Measurements from ENCODE around the gene NMT1. TPM values are rescaled to one million over a fixed set of nuclear protein-coding genes. Genes with fewer than 3 reads are reported as not detected.

NMT1 gene
- total and polyA plus RNA-seq, 2 of the 13 experiments (the other 11 are each of a cell fraction or from before 2014, with no cell fraction given) = 75.7 to 142 TPM

DNA sequence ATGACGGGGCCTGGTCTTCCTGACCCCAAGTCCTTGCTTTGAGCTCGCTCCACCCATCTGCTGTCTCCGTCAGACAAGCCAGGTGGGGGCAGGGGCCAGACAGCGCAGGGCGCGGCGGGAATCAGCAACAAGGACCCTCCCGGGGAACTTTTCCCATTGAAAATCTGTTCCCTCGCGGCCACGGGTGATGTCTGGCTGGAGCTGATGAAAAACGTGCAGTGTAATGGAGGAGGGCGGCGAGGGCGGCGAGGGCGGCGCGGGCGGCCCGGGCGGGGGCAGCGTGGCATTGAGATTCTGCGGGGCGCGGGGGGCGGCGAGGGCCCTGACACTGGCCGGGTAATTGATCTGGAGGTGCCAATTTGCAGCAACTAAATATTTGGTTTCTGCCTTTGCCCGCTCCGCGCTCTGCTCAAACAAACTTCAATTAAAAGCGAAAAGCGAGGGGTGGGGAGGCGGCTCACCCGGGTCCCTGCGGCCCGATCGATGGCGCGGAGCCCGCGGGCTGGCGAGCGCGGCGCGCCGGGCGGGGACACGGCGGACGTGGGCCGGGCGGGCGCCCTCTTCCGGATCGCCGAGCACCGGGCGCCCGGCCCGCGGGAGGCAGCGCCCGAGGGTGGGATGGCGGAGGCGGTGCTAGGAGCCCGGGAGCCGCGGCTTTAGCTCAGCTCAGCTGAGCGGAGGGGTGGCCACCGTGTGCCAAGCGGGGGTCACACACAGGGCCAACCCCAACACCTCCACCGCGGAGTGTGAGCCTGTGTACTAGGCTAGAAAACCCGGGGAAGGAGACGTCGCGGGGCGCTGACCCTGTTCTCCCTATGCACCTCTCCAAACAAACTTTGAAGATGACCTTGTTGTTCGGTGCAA, 42.0 kb upstream of the NMT1 start (continued):
- TF ChIP-seq, protein P1, sequence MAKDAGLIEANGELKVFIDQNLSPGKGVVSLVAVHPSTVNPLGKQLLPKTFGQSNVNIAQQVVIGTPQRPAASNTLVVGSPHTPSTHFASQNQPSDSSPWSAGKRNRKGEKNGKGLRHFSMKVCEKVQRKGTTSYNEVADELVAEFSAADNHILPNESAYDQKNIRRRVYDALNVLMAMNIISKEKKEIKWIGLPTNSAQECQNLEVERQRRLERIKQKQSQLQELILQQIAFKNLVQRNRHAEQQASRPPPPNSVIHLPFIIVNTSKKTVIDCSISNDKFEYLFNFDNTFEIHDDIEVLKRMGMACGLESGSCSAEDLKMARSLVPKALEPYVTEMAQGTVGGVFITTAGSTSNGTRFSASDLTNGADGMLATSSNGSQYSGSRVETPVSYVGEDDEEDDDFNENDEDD (CRISPR knock-in tag; IDR thresholded peaks at IDR 0.05; ENCODE audit: borderline replicate concordance) = 0 out of 2 replicates have a peak, but pooled peaks have one; percentile 20
- TF ChIP-seq ZNF891 (CRISPR knock-in tag; IDR thresholded peaks at IDR 0.05) (0 out of 2 replicates have a peak, but pooled peaks have one; percentile 16), ZNF747 (CRISPR knock-in tag; IDR thresholded peaks at IDR 0.05; ENCODE audit: borderline replicate concordance) (no peak), NFIB (CRISPR knock-in tag; IDR thresholded peaks at IDR 0.05; ENCODE audit: borderline replicate concordance) (no peak), ZNF296 (CRISPR knock-in tag; conservative IDR thresholded peaks at IDR 0.05) (no peak), ZNF292 (CRISPR knock-in tag; IDR thresholded peaks at IDR 0.05; ENCODE audit: borderline replicate concordance, low read depth) (0 out of 2 replicates have a peak, but pooled peaks have one; percentile 24), ZBTB42 (CRISPR knock-in tag; IDR thresholded peaks at IDR 0.05) (no peak), KDM5B (CRISPR knock-in tag; IDR thresholded peaks at IDR 0.05; ENCODE audit: borderline replicate concordance) (peak; percentile 68), RBFOX2 (IDR thresholded peaks at IDR 0.05; ENCODE audit: low read depth, low read length) (peak; percentile 34; the same call in 1 of the 2 replicates), TCF7 (IDR thresholded peaks at IDR 0.05; ENCODE audit: low read depth) (no peak), MTF2 (CRISPR knock-in tag; IDR thresholded peaks at IDR 0.05; ENCODE audit: borderline replicate concordance) (peak; percentile 93; the same call in 1 of the 2 replicates), SNAPC2 (CRISPR knock-in tag; IDR thresholded peaks at IDR 0.05) (no peak)
- TF ChIP-seq, protein P2, sequence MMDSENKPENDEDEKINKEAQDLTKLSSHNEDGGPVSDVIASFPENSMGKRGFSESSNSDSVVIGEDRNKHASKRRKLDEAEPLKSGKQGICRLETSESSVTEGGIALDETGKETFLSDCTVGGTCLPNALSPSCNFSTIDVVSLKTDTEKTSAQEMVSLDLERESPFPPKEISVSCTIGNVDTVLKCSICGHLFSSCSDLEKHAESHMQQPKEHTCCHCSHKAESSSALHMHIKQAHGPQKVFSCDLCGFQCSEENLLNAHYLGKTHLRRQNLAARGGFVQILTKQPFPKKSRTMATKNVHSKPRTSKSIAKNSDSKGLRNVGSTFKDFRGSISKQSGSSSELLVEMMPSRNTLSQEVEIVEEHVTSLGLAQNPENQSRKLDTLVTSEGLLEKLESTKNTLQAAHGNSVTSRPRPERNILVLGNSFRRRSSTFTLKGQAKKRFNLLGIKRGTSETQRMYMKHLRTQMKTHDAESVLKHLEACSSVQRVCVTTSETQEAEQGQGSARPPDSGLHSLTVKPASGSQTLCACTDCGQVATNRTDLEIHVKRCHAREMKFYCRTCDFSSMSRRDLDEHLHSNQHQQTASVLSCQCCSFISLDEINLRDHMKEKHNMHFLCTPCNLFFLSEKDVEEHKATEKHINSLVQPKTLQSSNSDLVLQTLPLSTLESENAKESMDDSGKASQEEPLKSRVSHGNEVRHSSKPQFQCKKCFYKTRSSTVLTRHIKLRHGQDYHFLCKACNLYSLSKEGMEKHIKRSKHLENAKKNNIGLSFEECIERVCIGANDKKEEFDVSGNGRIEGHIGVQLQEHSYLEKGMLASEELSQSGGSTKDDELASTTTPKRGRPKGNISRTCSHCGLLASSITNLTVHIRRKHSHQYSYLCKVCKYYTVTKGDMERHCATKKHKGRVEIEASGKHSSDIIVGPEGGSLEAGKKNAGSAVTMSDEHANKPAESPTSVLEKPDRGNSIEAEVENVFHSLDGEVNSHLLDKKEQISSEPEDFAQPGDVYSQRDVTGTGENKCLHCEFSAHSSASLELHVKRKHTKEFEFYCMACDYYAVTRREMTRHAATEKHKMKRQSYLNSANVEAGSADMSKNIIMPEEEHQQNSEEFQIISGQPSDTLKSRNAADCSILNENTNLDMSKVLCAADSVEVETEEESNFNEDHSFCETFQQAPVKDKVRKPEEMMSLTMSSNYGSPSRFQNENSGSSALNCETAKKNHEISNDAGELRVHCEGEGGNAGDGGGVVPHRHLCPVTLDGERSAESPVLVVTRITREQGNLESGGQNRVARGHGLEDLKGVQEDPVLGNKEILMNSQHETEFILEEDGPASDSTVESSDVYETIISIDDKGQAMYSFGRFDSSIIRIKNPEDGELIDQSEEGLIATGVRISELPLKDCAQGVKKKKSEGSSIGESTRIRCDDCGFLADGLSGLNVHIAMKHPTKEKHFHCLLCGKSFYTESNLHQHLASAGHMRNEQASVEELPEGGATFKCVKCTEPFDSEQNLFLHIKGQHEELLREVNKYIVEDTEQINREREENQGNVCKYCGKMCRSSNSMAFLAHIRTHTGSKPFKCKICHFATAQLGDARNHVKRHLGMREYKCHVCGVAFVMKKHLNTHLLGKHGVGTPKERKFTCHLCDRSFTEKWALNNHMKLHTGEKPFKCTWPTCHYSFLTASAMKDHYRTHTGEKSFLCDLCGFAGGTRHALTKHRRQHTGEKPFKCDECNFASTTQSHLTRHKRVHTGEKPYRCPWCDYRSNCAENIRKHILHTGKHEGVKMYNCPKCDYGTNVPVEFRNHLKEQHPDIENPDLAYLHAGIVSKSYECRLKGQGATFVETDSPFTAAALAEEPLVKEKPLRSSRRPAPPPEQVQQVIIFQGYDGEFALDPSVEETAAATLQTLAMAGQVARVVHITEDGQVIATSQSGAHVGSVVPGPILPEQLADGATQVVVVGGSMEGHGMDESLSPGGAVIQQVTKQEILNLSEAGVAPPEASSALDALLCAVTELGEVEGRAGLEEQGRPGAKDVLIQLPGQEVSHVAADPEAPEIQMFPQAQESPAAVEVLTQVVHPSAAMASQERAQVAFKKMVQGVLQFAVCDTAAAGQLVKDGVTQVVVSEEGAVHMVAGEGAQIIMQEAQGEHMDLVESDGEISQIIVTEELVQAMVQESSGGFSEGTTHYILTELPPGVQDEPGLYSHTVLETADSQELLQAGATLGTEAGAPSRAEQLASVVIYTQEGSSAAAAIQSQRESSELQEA (CRISPR knock-in tag; IDR thresholded peaks at IDR 0.05; ENCODE audit: not compliant biosample characterization) = peak; percentile 10
- TF ChIP-seq, protein P3, sequence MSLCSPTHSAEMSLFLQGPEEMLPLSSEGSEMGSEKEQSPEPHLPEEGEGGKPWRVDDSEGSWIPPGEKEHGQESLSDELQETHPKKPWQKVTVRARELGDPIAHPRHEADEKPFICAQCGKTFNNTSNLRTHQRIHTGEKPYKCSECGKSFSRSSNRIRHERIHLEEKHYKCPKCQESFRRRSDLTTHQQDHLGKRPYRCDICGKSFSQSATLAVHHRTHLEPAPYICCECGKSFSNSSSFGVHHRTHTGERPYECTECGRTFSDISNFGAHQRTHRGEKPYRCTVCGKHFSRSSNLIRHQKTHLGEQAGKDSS (CRISPR knock-in tag; IDR thresholded peaks at IDR 0.05; ENCODE audit: borderline replicate concordance, low read depth) = 0 out of 2 replicates have a peak, but pooled peaks have one; percentile 66
- TF ChIP-seq, protein P4, sequence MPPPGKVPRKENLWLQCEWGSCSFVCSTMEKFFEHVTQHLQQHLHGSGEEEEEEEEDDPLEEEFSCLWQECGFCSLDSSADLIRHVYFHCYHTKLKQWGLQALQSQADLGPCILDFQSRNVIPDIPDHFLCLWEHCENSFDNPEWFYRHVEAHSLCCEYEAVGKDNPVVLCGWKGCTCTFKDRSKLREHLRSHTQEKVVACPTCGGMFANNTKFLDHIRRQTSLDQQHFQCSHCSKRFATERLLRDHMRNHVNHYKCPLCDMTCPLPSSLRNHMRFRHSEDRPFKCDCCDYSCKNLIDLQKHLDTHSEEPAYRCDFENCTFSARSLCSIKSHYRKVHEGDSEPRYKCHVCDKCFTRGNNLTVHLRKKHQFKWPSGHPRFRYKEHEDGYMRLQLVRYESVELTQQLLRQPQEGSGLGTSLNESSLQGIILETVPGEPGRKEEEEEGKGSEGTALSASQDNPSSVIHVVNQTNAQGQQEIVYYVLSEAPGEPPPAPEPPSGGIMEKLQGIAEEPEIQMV (CRISPR knock-in tag; IDR thresholded peaks at IDR 0.05; ENCODE audit: low read depth) = no peak; the same call in 1 of the 2 replicates

All from HepG2 (cell line).